GM12892 (cell line): ENCODE data around the gene RNF207.

Experiments used
- POLR2A ChIP-seq: IDR thresholded peaks from 2 replicates; pipeline ENCODE4 v1.6.1; 2011; ENCODE audit warnings: low read depth, low read length, control low read depth
- POLR2AphosphoS5 ChIP-seq: IDR thresholded peaks from 2 replicates; pipeline ENCODE4 v1.6.1; 2011; ENCODE audit warnings: low read depth, low read length, control low read depth
- TAF1 ChIP-seq: IDR thresholded peaks from 2 replicates; pipeline ENCODE4 v1.6.1; 2011; ENCODE audit warnings: low read depth, mild to moderate bottlenecking, control low read depth, low read length, borderline replicate concordance

- TF ChIP-seq POLR2AphosphoS5 (no peak), TAF1 (no peak), POLR2A (no peak)
Observed at GRCh38 chr1:6171548-6172124, 34.3 kb upstream of the RNF207 start.
